Calu3 (cell line): ENCODE results near the gene TGIF2. TPM values are rescaled to one million over a fixed set of nuclear protein-coding genes. Genes with fewer than 3 reads are reported as not detected.

Experiments used
- Bru-seq: library from RNA; stranded (reverse); fragments of 400-500 nt; gene quantifications from one replicate; lab custom pipeline; 2021; lab: Mats Ljungman, UMichigan
- BruChase-seq, 2 experiments: library from RNA; stranded (reverse); fragments of 400-500 nt; gene quantifications; one replicate each; lab custom pipeline; 2021; lab: Mats Ljungman, UMichigan
- BruUV-seq: library from RNA; stranded (reverse); fragments of 400-500 nt; replicated peaks from 2 replicates; lab custom pipeline; 2021; lab: Mats Ljungman, UMichigan
- CTCF ChIA-PET: fragments of 300-600 bp; sonication (Branson Sonifier 250); formaldehyde crosslinking; loops from one replicate; lab custom pipeline; 2022; ENCODE audit warnings: antibody characterized with exemption; lab: Charles Lee
- DNase-seq: peaks from one replicate; pipeline ENCODE4 v3.0.0; 2022
- H3K27ac Mint-ChIP-seq: one replicate; pipeline ENCODE4 v1.8.0; 2022; ENCODE audit warnings: mixed read lengths; ENCODE audit not compliant: unreplicated experiment
- H3K27me3 Mint-ChIP-seq: one replicate; pipeline ENCODE4 v1.8.0; 2022; ENCODE audit warnings: mixed read lengths; ENCODE audit not compliant: unreplicated experiment
- H3K36me3 Mint-ChIP-seq: one replicate; pipeline ENCODE4 v1.8.0; 2022; ENCODE audit warnings: mild to moderate bottlenecking, moderate library complexity, mixed read lengths; ENCODE audit not compliant: insufficient read depth, unreplicated experiment
- H3K4me1 Mint-ChIP-seq: one replicate; pipeline ENCODE4 v1.8.0; 2022; ENCODE audit warnings: mild to moderate bottlenecking, low read depth, mixed read lengths; ENCODE audit not compliant: unreplicated experiment
- H3K4me3 Mint-ChIP-seq: one replicate; pipeline ENCODE4 v1.8.0; 2022; ENCODE audit warnings: mild to moderate bottlenecking, low read depth, moderate library complexity, mixed read lengths; ENCODE audit not compliant: unreplicated experiment
- H3K9me3 Mint-ChIP-seq: one replicate; pipeline ENCODE4 v1.8.0; 2022; ENCODE audit warnings: low read depth, mixed read lengths; ENCODE audit not compliant: unreplicated experiment
- intact Hi-C: fragments of 100-400 bp; cut with micrococcal nuclease; formaldehyde crosslinking; loops from one replicate; pipeline ENCODE4 v1.10.0; 2022; ENCODE audit not compliant: unreplicated experiment
- long read RNA-seq: library from polyadenylated mRNA; stranded (forward); transcript quantifications from one replicate; pipeline ENCODE4 v2.0.0, GENCODE V29; 2022
- total RNA-seq: library from RNA; stranded (reverse); gene quantifications from 2 replicates; pipeline ENCODE4 v1.2.3, GENCODE V29; 2022
- TF ChIP-seq, protein P1 (sequence below): fragments of 200-600 bp; IDR thresholded peaks from one replicate; pipeline ENCODE4 v1.8.0; 2022; ENCODE audit warnings: antibody characterized with exemption; ENCODE audit not compliant: unreplicated experiment

The TGIF2 gene
- 39.4 and 48.9 TPM in 2 replicates for total RNA-seq
- Bru-seq, nascent RNA: percentile 88 among the genes with signal in this experiment
- percentile 96 among the genes with signal in this experiment for BruChase-seq, experiment 1, labeled RNA remaining after a 6-hour chase
- BruChase-seq, experiment 2, labeled RNA remaining after a 2-hour chase: percentile 99 among the genes with signal in this experiment
- long read RNA-seq, transcript TGIF2-201 (3 exons, 3,406 nt): major isoform, 32 of 66 reads
- long read RNA-seq, partial matches to known transcripts: 28 of 66 reads
- long read RNA-seq, other reads (novel, unspliced or antisense): 4 of 66 reads

DNA sequence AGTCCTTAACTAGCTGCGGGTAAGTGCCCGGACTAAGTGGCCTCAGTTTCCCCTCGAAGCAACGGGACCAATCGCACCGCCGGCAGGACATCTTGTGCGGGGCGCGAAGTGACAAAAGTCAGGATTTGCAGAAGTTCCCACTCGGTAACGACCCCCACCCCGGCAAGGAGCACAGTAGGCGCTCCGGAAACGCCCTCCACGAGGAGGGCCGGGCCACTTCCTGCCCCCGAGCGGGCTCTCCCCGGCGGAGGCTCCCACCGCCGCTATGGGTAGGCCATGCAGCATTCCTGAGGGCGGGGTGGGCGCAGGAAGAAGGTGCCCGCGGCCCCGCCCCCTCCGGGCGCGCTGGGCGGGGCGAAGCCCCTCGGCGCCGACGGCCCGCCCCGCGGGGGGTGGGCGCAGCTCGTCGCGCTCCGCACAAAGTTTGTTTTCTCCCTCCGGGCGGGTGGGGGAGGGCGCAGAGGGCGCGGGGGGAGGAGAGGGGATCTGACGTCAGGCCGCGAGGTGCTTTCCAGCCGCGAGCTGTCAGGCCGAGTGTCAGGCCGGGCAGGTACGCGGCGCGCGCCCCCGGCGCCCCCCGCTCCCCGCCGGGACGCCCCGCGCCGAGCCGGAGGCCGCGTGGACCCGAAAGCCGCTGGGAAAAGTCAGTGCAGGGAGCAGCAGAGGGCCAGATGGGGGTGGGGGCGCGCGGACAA lies at the start of gene TGIF2:
TSS of gene TGIF2 (plus strand) at position 495 of the 695 bp plus-strand sequence. CDS start 5,178 bp downstream, outside the sequence.
- intact Hi-C loops: no loop called here
- Mint-ChIP-seq H3K4me1 (peaks cover 28% of the 10 kb centered on the region), H3K9me3 (no peaks in the 10 kb centered on the region), H3K36me3 (peaks cover 46% of the 10 kb centered on the region), H3K27me3 (no peaks in the 10 kb centered on the region), H3K27ac (peak within 1 kb of the TSS; percentile 76), H3K4me3 (peak within 1 kb of the TSS; percentile 77)
- no TSS peak for BruUV-seq
- DNase-seq: peak; percentile 97
- CTCF ChIA-PET: interaction anchor here (0.9 to 2.2 kb wide), 3 partner anchors 31 to 181 kb away, joined by 3 to 14 read pairs (median 6); partner anchors contain the start of gene RAB5IF
- TF ChIP-seq, protein P1, sequence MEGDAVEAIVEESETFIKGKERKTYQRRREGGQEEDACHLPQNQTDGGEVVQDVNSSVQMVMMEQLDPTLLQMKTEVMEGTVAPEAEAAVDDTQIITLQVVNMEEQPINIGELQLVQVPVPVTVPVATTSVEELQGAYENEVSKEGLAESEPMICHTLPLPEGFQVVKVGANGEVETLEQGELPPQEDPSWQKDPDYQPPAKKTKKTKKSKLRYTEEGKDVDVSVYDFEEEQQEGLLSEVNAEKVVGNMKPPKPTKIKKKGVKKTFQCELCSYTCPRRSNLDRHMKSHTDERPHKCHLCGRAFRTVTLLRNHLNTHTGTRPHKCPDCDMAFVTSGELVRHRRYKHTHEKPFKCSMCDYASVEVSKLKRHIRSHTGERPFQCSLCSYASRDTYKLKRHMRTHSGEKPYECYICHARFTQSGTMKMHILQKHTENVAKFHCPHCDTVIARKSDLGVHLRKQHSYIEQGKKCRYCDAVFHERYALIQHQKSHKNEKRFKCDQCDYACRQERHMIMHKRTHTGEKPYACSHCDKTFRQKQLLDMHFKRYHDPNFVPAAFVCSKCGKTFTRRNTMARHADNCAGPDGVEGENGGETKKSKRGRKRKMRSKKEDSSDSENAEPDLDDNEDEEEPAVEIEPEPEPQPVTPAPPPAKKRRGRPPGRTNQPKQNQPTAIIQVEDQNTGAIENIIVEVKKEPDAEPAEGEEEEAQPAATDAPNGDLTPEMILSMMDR: no peak

DNA sequence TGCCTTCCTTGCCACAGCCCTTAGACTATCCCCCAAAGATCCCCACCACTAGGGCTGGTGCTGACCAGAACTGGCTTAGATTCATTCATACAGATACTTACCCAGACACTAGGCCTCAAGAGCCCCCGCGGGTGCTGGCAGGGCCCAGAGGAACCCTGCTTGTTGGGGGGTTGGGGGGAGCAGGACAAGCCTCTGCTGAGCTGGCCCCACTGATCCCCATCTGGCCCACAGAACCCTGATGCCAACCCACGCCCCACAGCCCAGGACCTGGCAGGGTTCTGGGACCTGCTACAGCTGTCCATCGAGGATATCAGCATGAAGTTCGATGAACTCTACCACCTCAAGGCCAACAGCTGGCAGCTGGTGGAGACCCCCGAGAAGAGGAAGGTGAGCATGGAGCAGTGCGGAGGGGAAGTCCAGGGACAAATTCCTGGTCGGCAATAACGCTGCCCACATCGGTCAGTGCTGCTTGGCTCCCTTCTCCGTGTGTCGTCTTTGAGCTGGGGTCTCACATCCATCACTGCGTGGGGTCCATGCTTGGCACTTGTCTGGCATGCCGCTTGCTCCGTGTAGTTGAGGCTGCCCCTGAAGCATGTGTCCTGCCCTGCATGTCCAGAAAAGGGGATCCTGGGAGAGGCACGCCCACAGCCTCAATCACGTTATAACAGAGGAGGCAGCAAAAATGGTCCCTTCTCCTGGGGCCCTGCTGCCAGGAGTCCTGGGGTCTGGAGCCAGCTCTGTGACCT lies 47.6 kb upstream of the TGIF2 start:
- peaks cover 28% of the 10 kb centered on the region for H3K36me3 Mint-ChIP-seq
- no peaks in the 10 kb centered on the region for H3K4me1 Mint-ChIP-seq
- no peaks in the 10 kb centered on the region for H3K9me3 Mint-ChIP-seq
- no peaks in the 10 kb centered on the region for H3K27me3 Mint-ChIP-seq
- DNase-seq: no peak
- intact Hi-C loops: no loop called here
- TF ChIP-seq, protein P1: no peak
- no peak overlapping the region for H3K27ac Mint-ChIP-seq
- no peak overlapping the region for H3K4me3 Mint-ChIP-seq
- CTCF ChIA-PET: no interaction called here
- BruUV-seq: no TSS peak

GRCh38 chr20:36526521-36527011 lies 46.8 kb upstream of the TGIF2 start:
- no peak for DNase-seq
- H3K27ac Mint-ChIP-seq: no peak overlapping the region
- BruUV-seq: no TSS peak
- H3K9me3 Mint-ChIP-seq: no peaks in the 10 kb centered on the region
- TF ChIP-seq, protein P1: no peak
- no peaks in the 10 kb centered on the region for H3K4me1 Mint-ChIP-seq
- H3K27me3 Mint-ChIP-seq: no peaks in the 10 kb centered on the region
- H3K36me3 Mint-ChIP-seq: peaks cover 28% of the 10 kb centered on the region
- H3K4me3 Mint-ChIP-seq: no peak overlapping the region
- intact Hi-C loops: no loop called here
- CTCF ChIA-PET: no interaction called here
